ENCODE data around the gene WFIKKN1.

WFIKKN1 gene

DNA sequence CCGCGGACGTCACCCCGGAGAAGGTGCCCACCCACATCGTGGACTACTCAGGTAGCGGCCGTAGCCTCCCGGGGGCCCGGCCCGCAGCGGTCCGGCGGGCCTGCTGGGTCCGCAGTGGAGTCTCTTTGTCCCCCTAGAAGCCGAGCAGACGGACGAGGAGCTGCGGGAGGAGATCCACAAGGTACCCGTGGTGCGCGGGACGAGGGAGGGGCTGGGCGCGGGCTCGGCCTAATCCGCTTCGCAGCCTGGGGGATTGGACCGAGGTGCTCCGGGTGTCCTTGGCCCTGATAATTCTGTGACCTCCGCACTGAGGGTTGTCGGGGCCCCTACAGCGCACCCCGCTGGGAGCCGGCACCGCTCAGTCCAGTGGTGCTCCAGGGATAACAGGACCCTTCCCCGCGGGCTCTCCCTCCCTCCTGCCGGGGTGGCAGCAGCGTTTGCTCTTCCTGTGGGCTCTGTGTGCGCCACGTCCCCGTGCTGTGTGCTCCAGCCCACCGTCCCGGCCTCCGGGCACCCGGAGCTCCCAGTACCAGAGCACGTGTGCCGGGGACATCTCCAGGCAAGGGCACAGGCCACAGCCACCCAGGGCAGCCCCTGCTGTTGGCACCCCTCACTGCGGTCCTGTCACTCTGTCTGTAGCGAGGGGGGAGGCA is 37.9 kb downstream of the WFIKKN1 start:
- TF ChIP-seq CTBP1 (IDR thresholded peaks at IDR 0.05; ENCODE audit: borderline replicate concordance) (no peak), LEF1 (IDR thresholded peaks at IDR 0.05; ENCODE audit: borderline replicate concordance) (no peak), L3MBTL2 (conservative IDR thresholded peaks at IDR 0.05) (no peak), TARDBP (IDR thresholded peaks at IDR 0.05) (no peak)
- no peak for DNase-seq (ENCODE audit: extremely low spot score)
- ChIA-PET CTCF (no interaction called here), POLR2A (interaction anchor here (1.1 to 3.0 kb wide), 3 partner anchors 11 to 33 kb away, joined by 3 to 13 read pairs (median 9); partner anchors contain the start of genes METTL26 and STUB1)

DNA sequence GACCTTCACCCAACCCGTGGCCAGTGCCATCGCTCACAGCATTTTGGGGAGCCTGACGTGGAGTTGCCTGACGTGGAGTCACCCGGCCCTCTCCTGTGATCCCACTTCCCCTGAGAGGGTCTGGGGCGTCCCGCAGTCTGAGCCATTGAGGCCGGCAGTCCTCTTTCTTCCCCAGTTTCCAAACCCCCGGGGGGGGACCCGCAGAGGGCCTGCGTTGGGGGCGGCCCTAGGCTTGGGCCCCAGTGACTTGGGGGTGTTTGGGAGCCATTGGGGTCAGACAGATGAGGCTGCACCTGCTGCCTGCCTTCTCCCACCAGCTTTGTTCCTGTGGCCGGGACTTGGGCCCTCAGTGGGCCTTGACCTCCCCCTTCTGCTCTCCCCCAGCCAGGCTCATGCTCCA is 38.9 kb downstream of the WFIKKN1 start:
- DNase-seq (ENCODE audit: extremely low spot score) = no peak
- ChIA-PET CTCF (no interaction called here), POLR2A (interaction anchor here (1.8 to 3.0 kb wide), 2 partner anchors 10 to 12 kb away, joined by 9 to 13 read pairs; partner anchors contain the start of gene STUB1)
- TF ChIP-seq FOXM1 (IDR thresholded peaks at IDR 0.05; ENCODE audit: borderline replicate concordance) (no peak), ELF4 (IDR thresholded peaks at IDR 0.05) (no peak), ZNF384 (IDR thresholded peaks at IDR 0.05) (no peak), NFRKB (IDR thresholded peaks at IDR 0.05) (no peak), BHLHE40 (IDR thresholded peaks at IDR 0.05; ENCODE audit: borderline replicate concordance) (no peak), FOXA1 (IDR thresholded peaks at IDR 0.05) (no peak), CTBP1 (IDR thresholded peaks at IDR 0.05; ENCODE audit: borderline replicate concordance) (no peak), SP1 (IDR thresholded peaks at IDR 0.05) (no peak), LEF1 (IDR thresholded peaks at IDR 0.05; ENCODE audit: borderline replicate concordance) (no peak), FOXK2 (IDR thresholded peaks at IDR 0.05) (no peak), HDGF (IDR thresholded peaks at IDR 0.05; ENCODE audit: borderline replicate concordance) (no peak), SUZ12 (IDR thresholded peaks at IDR 0.05) (no peak), TARDBP (IDR thresholded peaks at IDR 0.05) (no peak)
- TF ChIP-seq, protein P1, sequence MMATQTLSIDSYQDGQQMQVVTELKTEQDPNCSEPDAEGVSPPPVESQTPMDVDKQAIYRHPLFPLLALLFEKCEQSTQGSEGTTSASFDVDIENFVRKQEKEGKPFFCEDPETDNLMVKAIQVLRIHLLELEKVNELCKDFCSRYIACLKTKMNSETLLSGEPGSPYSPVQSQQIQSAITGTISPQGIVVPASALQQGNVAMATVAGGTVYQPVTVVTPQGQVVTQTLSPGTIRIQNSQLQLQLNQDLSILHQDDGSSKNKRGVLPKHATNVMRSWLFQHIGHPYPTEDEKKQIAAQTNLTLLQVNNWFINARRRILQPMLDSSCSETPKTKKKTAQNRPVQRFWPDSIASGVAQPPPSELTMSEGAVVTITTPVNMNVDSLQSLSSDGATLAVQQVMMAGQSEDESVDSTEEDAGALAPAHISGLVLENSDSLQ (IDR thresholded peaks at IDR 0.05) = no peak

DNA sequence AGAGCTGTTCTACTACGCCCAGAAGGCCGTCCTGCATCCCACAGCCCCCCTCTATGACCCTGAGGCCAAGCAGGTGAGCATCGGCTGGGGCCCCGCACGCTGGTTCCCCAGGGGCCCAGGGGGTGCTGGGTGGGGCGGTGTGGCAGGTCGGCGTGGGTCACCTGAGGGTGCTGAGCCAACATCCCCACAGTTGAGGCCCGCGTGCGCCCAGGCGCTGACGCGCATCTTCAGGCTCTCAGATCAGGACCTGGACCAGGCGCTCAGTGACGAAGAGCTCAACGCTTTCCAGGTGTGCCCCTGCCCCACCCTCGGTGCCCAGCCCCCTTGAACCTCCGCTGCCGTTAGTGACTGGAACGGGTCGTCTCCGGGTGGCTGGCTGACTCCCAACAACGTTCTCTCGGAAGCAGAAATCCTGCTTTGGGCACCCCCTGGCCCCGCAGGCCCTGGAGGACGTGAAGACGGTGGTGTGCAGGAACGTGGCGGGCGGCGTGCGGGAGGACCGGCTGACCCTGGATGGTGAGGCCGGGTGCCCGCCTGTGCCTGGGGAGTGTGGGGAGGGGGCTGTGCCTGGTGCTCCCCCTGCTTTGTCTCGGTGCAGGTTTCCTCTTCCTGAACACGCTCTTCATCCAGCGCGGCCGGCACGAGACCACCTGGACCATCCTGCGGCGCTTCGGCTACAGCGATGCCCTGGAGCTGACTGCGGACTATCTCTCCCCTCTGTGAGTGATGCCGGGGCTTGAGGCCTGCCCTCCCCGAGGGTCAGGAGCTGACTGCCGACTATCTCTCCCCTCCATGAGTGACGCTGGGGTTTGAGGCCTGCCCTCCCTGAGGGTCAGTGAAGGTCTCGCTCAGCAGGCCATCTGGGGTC is 39.9 kb downstream of the WFIKKN1 start:
- CTCF ChIA-PET = no interaction called here
- no peak for TF ChIP-seq FOXK2 (IDR thresholded peaks at IDR 0.05)
- TF ChIP-seq NFRKB (IDR thresholded peaks at IDR 0.05) = no peak
- TF ChIP-seq ARNT (IDR thresholded peaks at IDR 0.05) = no peak
- TF ChIP-seq, protein P1 (IDR thresholded peaks at IDR 0.05) = no peak
- no peak for TF ChIP-seq FOXA1 (IDR thresholded peaks at IDR 0.05)
- TF ChIP-seq HDGF (IDR thresholded peaks at IDR 0.05; ENCODE audit: borderline replicate concordance) = no peak
- no peak for TF ChIP-seq CTBP1 (IDR thresholded peaks at IDR 0.05; ENCODE audit: borderline replicate concordance)
- no peak for TF ChIP-seq ELF4 (IDR thresholded peaks at IDR 0.05)
- no peak for TF ChIP-seq TARDBP (IDR thresholded peaks at IDR 0.05)
- TF ChIP-seq L3MBTL2 (conservative IDR thresholded peaks at IDR 0.05) = no peak
- no peak for TF ChIP-seq LEF1 (IDR thresholded peaks at IDR 0.05; ENCODE audit: borderline replicate concordance)
- no peak for TF ChIP-seq BHLHE40 (IDR thresholded peaks at IDR 0.05; ENCODE audit: borderline replicate concordance)
- no peak for TF ChIP-seq SUZ12 (IDR thresholded peaks at IDR 0.05)
- TF ChIP-seq SP1 (IDR thresholded peaks at IDR 0.05) = no peak
- TF ChIP-seq FOXM1 (IDR thresholded peaks at IDR 0.05; ENCODE audit: borderline replicate concordance) = no peak
- POLR2A ChIA-PET = interaction anchor here (1.1 kb wide), 2 partner anchors 11 to 25 kb away, joined by 3 to 4 read pairs; no protein-coding TSS in a partner anchor

DNA sequence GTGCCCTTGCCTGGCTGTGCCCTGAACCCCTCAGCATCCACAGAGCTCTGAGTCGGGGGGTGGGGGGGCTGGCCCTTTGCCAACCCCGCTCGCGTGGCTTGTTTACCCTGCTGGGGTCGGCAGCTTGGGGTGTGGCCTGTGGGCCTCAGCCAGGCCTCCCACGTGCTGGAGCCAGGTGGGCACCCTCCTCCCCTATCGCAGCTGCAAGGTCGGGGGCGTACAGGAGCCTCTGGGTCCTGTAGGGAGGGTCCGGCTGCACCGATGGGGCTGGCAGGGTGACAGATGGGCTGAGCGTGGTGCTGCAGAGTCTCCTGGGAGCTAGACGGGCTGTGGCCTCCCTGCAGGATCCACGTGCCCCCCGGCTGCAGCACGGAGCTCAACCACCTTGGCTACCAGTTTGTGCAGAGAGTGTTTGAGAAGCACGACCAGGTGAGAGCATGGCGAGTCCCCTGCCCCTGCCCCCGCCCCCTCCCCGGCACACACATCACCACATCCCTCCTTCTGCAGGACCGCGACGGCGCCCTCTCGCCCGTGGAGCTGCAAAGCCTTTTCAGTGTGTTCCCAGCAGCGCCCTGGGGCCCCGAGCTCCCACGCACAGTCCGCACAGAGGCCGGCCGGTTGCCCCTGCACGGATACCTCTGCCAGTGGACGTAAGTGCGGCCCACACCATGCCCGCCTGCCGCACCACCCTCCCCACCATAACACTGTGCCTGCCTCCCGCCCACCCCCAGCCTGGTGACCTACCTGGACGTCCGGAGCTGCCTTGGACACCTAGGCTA is 40.8 kb downstream of the WFIKKN1 start:
- POLR2A ChIA-PET = interaction anchor here (1.1 to 2.1 kb wide), 2 partner anchors 10 to 24 kb away, joined by 3 to 9 read pairs; partner anchors contain the start of gene STUB1
- no peak for DNase-seq (ENCODE audit: extremely low spot score)
- CTCF ChIA-PET = no interaction called here
- TF ChIP-seq FOXA1 (IDR thresholded peaks at IDR 0.05) = no peak
- TF ChIP-seq CTBP1 (IDR thresholded peaks at IDR 0.05; ENCODE audit: borderline replicate concordance) = no peak
- TF ChIP-seq NFRKB (IDR thresholded peaks at IDR 0.05) = no peak
- no peak for TF ChIP-seq BHLHE40 (IDR thresholded peaks at IDR 0.05; ENCODE audit: borderline replicate concordance)
- no peak for TF ChIP-seq ELF4 (IDR thresholded peaks at IDR 0.05)
- TF ChIP-seq HDGF (IDR thresholded peaks at IDR 0.05; ENCODE audit: borderline replicate concordance) = no peak
- no peak for TF ChIP-seq L3MBTL2 (conservative IDR thresholded peaks at IDR 0.05)
- no peak for TF ChIP-seq FOXK2 (IDR thresholded peaks at IDR 0.05)
- no peak for TF ChIP-seq ARNT (IDR thresholded peaks at IDR 0.05)
- no peak for TF ChIP-seq SP1 (IDR thresholded peaks at IDR 0.05)
- TF ChIP-seq, protein P1 (IDR thresholded peaks at IDR 0.05) = no peak

More for the DNA sequence above, 39.9 kb downstream of the WFIKKN1 start:
- no peak for DNase-seq (ENCODE audit: extremely low spot score)

DNA sequence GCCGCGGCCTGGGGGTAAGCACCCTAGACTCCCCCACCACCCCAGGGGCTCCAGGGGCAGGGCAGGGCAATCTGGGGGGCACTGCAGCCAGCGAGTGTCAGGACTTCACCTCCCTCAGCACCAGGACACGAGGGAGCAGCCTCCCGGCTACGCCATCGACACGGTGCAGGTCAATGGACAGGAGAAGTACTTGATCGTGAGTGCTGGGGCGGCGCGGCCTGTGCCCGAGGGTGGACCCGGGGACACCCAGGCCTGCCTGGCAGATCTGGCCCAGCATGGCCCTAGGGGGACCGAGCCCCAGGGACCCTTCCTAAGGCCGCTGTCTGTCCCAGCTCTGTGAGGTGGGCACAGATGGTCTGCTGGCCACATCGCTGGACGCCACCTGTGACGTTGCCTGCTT is 41.6 kb downstream of the WFIKKN1 start:
- TF ChIP-seq, protein P1 (IDR thresholded peaks at IDR 0.05) = no peak
- TF ChIP-seq SUZ12 (IDR thresholded peaks at IDR 0.05) (no peak), FOXA1 (IDR thresholded peaks at IDR 0.05) (no peak), FOXM1 (IDR thresholded peaks at IDR 0.05; ENCODE audit: borderline replicate concordance) (no peak), NFRKB (IDR thresholded peaks at IDR 0.05) (no peak), HDGF (IDR thresholded peaks at IDR 0.05; ENCODE audit: borderline replicate concordance) (no peak), ELF4 (IDR thresholded peaks at IDR 0.05) (no peak), ARNT (IDR thresholded peaks at IDR 0.05) (no peak), LEF1 (IDR thresholded peaks at IDR 0.05; ENCODE audit: borderline replicate concordance) (no peak), BHLHE40 (IDR thresholded peaks at IDR 0.05; ENCODE audit: borderline replicate concordance) (no peak), SP1 (IDR thresholded peaks at IDR 0.05) (no peak), L3MBTL2 (conservative IDR thresholded peaks at IDR 0.05) (no peak), ZNF384 (IDR thresholded peaks at IDR 0.05) (no peak), TARDBP (IDR thresholded peaks at IDR 0.05) (no peak), CTBP1 (IDR thresholded peaks at IDR 0.05; ENCODE audit: borderline replicate concordance) (no peak)
- CTCF ChIA-PET = no interaction called here
- no peak for DNase-seq (ENCODE audit: extremely low spot score)
- POLR2A ChIA-PET = interaction anchor here (2.1 kb wide), 1 partner anchor 9 kb away, joined by 9 read pairs; the partner anchor contains the start of gene STUB1
